ENCODE data around the gene PTPRCAP. TPM values are rescaled to one million over a fixed set of nuclear protein-coding genes. Genes with fewer than 3 reads are reported as not detected.

The PTPRCAP gene
- total and polyA plus RNA-seq, 2 donors (not counting 1 experiment from before 2014, with no cell fraction given), result 266 to 565 TPM

- peak overlapping the region in 1 of 2 donors; percentile 29 for H3K27ac ChIP-seq (ENCODE audit: low read length in 2 of 2)
- H3K9ac ChIP-seq (ENCODE audit: low read length), result no peak overlapping the region
- POLR2A ChIA-PET, result interaction anchor here (0.7 to 9.5 kb wide), 10 partner anchors 8 to 80 kb away, joined by 3 to 215 read pairs (median 30); partner anchors contain the start of genes AIP, PITPNM1, POLD4 and PPP1CA
- Mint-ChIP-seq H3K27me3 (no peaks in the 10 kb centered on the region), H3K4me3 (no peak overlapping the region), H3K4me1 (peaks cover 74% of the 10 kb centered on the region), H3K9me3 (ENCODE audit: insufficient read depth) (no peaks in the 10 kb centered on the region), H3K27ac (peak overlapping the region; percentile 83)
- peaks cover 0 to 3% (median 0%) of the 10 kb centered on the region in 3 donors for H3K9me3 ChIP-seq (ENCODE audit: control extremely low read depth in 1 of 3, control insufficient read depth in 2 of 3, insufficient read depth in 1 of 3, low read length in 2 of 3)
- peak overlapping the region; percentile 32 for H3K4me2 ChIP-seq (replicated peaks; ENCODE audit: low read depth, low read length, poor library complexity, severe bottlenecking)
- H3K79me2 ChIP-seq (ENCODE audit: control insufficient read depth, insufficient read depth, low read length), result peaks cover 87% of the 10 kb centered on the region
- H3K4me1 ChIP-seq (ENCODE audit: control insufficient read depth in 2 of 2, insufficient read depth in 2 of 2, low read length in 2 of 2), result peaks cover 38 to 74% of the 10 kb centered on the region in 2 donors
- DNase-seq, result no peak
- no peaks in the 10 kb centered on the region for H3K27me3 ChIP-seq (replicated peaks in 1 of 4; ENCODE audit: control extremely low read depth in 1 of 4, control insufficient read depth in 3 of 4, insufficient read depth in 4 of 4, low read length in 3 of 4)
- H3K4me3 ChIP-seq (ENCODE audit: control extremely low read depth in 1 of 5, extremely low read depth in 1 of 5, insufficient read depth in 1 of 5, low read depth in 2 of 5, low read length in 4 of 5), result no peak overlapping the region
- H2AFZ ChIP-seq (ENCODE audit: insufficient read depth, low read depth, low read length, poor library complexity, severe bottlenecking), result no peak overlapping the region
- TF ChIP-seq EZH2 (IDR thresholded peaks at IDR 0.05; ENCODE audit: borderline replicate concordance, insufficient read depth, low read depth, low read length, poor library complexity, severe bottlenecking) (no peak), CTCF (IDR thresholded peaks at IDR 0.05) (no peak)
- peaks cover 0 to 56% of the 10 kb centered on the region in 2 experiments for H3K36me3 ChIP-seq (replicated peaks in 1 of 2; ENCODE audit: control extremely low read depth in 1 of 2, control insufficient read depth in 1 of 2, extremely low read depth in 1 of 2, insufficient read depth in 2 of 2, low read length in 1 of 2)
- CTCF ChIA-PET, result interaction anchor here (1.3 to 4.4 kb wide), 3 partner anchors 14 to 35 kb away, joined by 3 to 17 read pairs (median 6); partner anchors contain the start of gene PPP1CA
- no peak for ATAC-seq (ENCODE audit: low read depth)
- intact Hi-C loops (cut with micrococcal nuclease), result no loop called here
- peaks cover 89% of the 10 kb centered on the region for H4K20me1 ChIP-seq (ENCODE audit: control insufficient read depth, insufficient read depth, low read length, poor library complexity, severe bottlenecking)
- 85% methylated on average over 16 of the region's 22 CpGs for WGBS (ENCODE audit: insufficient coverage)
Measured at GRCh38 chr11:67432655-67433349, 4.7 kb downstream of the PTPRCAP start.
